SU-DHL-6 (cell line): Measurements from ENCODE around the gene SH3BGRL2.

Experiments
- CTCF ChIP-seq: fragments of 200-600 bp; sonication (generic); IDR thresholded peaks from one replicate; pipeline ENCODE4 v1.5.1; 2017; ENCODE audit warnings: antibody characterized with exemption, mild to moderate bottlenecking, low read length, moderate library complexity; ENCODE audit not compliant: insufficient read depth, poor library complexity, severe bottlenecking
- EZH2phosphoT487 ChIP-seq: fragments of 200-600 bp; sonication (generic), shearing (Covaris generic); conservative IDR thresholded peaks from 2 replicates; pipeline ENCODE4 v1.6.1; 2018; ENCODE audit warnings: mild to moderate bottlenecking, antibody characterized with exemption, low read length, moderate library complexity, mixed read lengths

DNA sequence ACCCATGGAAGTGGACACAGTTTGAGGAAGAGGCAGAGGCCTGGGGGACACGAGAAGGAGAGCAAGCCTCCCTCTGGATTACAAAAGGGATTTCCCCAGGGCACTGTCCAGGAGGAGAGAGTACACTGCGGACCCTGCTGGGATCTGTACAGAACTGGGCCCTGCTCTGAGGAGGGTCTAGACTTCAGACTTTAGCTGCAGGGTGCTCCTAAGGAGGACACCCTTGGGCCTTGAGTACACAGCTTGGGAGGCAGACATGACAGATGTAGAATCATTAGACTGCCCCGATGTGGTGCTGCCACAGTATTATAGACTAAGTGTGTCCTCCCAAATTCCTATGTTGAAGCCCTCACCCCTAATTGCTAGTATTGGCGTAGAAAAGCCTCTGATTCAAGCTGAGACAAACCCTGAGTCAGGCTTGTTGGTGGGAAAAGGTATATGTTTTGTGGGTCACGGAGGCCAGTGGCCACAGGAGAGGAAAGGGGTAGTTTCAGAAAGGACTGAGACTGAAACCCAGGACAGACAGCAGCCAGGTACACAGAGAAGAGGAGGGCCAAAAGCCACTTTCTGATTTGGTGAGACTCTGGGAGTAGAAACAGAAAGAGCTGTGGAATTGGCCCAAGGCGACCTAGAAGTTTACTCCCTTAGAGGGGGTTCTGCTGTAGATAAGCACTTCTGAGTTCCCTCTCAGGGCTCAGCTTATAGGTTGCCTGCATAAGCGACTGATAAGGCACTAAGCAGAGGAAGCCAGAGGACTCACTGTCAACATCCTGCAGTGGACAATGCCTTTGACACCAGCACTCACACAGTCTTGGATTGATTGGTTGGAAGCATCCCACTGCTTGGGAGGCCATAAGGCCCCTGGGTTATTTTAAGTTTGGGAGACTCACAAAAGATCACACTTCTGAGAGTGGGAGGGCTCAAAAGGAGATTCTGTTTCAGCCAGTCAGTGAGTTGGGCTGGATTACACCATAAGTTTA, 16.5 kb upstream of the SH3BGRL2 start:
- no peak for TF ChIP-seq CTCF
- TF ChIP-seq EZH2phosphoT487, result no peak
